Neural progenitor cell (in vitro differentiated cells): Measurements from ENCODE around the gene DLG2.

Experiments used
- CTCF ChIP-seq: fragments of 200-600 bp; sonication (generic); IDR thresholded peaks from 2 replicates; pipeline ENCODE4 v1.5.1; 2017; ENCODE audit warnings: antibody characterized with exemption, mild to moderate bottlenecking
- EZH2 ChIP-seq: fragments of 200-600 bp; sonication (generic); IDR thresholded peaks from 2 replicates; pipeline ENCODE4 v1.6.1; 2017; ENCODE audit warnings: antibody characterized with exemption, mild to moderate bottlenecking, moderate library complexity
- EZH2phosphoT487 ChIP-seq: fragments of 200-600 bp; sonication (generic); IDR thresholded peaks from 2 replicates; pipeline ENCODE4 v1.6.1; 2017; ENCODE audit warnings: antibody characterized with exemption

DNA sequence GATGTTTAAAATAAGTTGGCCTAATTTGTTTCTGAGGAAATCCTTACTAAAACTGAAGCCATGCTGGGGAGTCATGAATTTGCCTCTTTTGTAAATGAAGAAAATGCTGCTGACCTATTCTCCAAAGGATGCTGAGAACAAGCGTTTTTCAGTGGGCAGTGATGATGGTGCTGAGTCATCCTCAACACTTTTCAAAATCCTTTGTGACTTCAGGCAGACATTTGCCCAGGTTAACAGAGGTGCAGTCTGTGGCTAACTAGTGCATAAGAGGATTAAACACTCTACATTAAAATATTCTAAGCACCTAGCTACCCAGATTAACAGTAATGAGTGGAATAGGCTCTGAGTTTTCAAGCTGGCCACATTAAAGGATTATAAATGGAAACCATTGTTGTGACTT is 509.0 kb downstream of the DLG2 start:
- no peak for TF ChIP-seq CTCF
- TF ChIP-seq EZH2: no peak
- TF ChIP-seq EZH2phosphoT487: no peak
